ENCODE results near the gene CALR3. TPM values are rescaled to one million over a fixed set of nuclear protein-coding genes. Genes with fewer than 3 reads are reported as not detected.

The CALR3 gene
- total and polyA plus RNA-seq, 4 donors, result 0.05 to 0.08 TPM; not detected in 2

- Histone ChIP-seq H3K4me1 (ENCODE audit: control insufficient read depth in 4 of 4, insufficient read depth in 4 of 4, low read length in 3 of 4) (peaks cover 4 to 16% (median 11%) of the 10 kb centered on the region in 4 donors), H3K36me3 (ENCODE audit: control insufficient read depth in 4 of 4, insufficient read depth in 3 of 4, low read depth in 1 of 4, low read length in 3 of 4) (peaks cover 31 to 54% (median 34%) of the 10 kb centered on the region in 4 donors), H3K27me3 (ENCODE audit: control insufficient read depth in 4 of 4, insufficient read depth in 4 of 4, low read length in 3 of 4) (no peaks in the 10 kb centered on the region), H3K9me3 (ENCODE audit: control insufficient read depth in 4 of 4, low read length in 3 of 4) (no peaks in the 10 kb centered on the region), H3K27ac (ENCODE audit: low read depth in 1 of 2, low read length in 2 of 2) (no peak overlapping the region), H3K9ac (ENCODE audit: low read depth in 1 of 2, low read length in 2 of 2) (no peak overlapping the region), H3K4me3 (ENCODE audit: low read depth in 1 of 3, low read length in 3 of 3) (no peak overlapping the region)
- no peak for TF ChIP-seq EGR1 (IDR thresholded peaks at IDR 0.05; ENCODE audit: low read depth in 2 of 2)
- no peak for TF ChIP-seq ZBTB33 (IDR thresholded peaks at IDR 0.05)
- no peak for TF ChIP-seq RAD21 (IDR thresholded peaks at IDR 0.05)
- no peak for TF ChIP-seq HNF4A (conservative IDR thresholded peaks at IDR 0.05)
- no peak for TF ChIP-seq HNF4G (IDR thresholded peaks at IDR 0.05)
- TF ChIP-seq REST (IDR thresholded peaks at IDR 0.05), result no peak
- no peak for TF ChIP-seq FOXA1 (IDR thresholded peaks at IDR 0.05)
- TF ChIP-seq ATF3 (IDR thresholded peaks at IDR 0.05), result no peak
- TF ChIP-seq SP1 (IDR thresholded peaks at IDR 0.05), result no peak
- TF ChIP-seq JUND (IDR thresholded peaks at IDR 0.05), result no peak
- TF ChIP-seq GABPA (IDR thresholded peaks at IDR 0.05 in 1 of 2, conservative IDR thresholded peaks at IDR 0.05 in 1 of 2), result no peak
- no peak for TF ChIP-seq CTCF (IDR thresholded peaks at IDR 0.05; ENCODE audit: low read depth, low read length, missing input control)
- no peak for TF ChIP-seq NR2F2 (IDR thresholded peaks at IDR 0.05)
- no peak for TF ChIP-seq YY1 (IDR thresholded peaks at IDR 0.05)
- no peak for TF ChIP-seq FOXA2 (IDR thresholded peaks at IDR 0.05)
- TF ChIP-seq RXRA (IDR thresholded peaks at IDR 0.05), result no peak
- WGBS, result 86% methylated on average over 14 of the region's 14 CpGs
- peak; percentile 29 for DNase-seq (ENCODE audit: low spot score)
Measured at GRCh38 chr19:16518061-16518460, 22.1 kb upstream of the CALR3 start.
